Tibial artery (tissue), 4 donors: ENCODE results near the gene ZNF292.
"Not testable (repeated sequence)": the region's sequence is repeated elsewhere in the genome, so short reads cannot be mapped to it uniquely, and the experiment has no call there.

Experiments used
- DNase-seq, 2 donors: peaks; one replicate each; pipeline ENCODE4 v3.0.0-alpha.2; 2019
- H3K27ac ChIP-seq, 2 donors: fragments of 200-600 bp; sonication (generic) in 1 of 2; 1 replicate in 1 of 2; 2 replicates in 1 of 2; pipeline ENCODE4 v1.5.1; 2018 to 2019; ENCODE audit warnings: mild to moderate bottlenecking in 1 of 2
- H3K27me3 ChIP-seq, 2 donors: fragments of 200-600 bp; sonication (generic) in 1 of 2; one replicate each; pipeline versions ENCODE4 v1.5.1 to v1.6.0; 2016 to 2019
- H3K36me3 ChIP-seq, 3 donors: fragments of 200-600 bp; sonication (generic) in 2 of 3; one replicate each; pipeline ENCODE4 v1.5.1; 2016 to 2019; ENCODE audit warnings: mild to moderate bottlenecking in 2 of 3
- H3K4me1 ChIP-seq, 4 donors: fragments of 200-600 bp; sonication (generic) in 2 of 4; 1 replicate in 3 of 4; 2 replicates in 1 of 4; pipeline ENCODE4 v1.5.1; 2016 to 2019
- H3K4me3 ChIP-seq, 2 donors: fragments of 200-600 bp; sonication (generic) in 1 of 2; 1 replicate in 1 of 2; 2 replicates in 1 of 2; pipeline ENCODE4 v1.5.1; 2018 to 2019; ENCODE audit warnings: mild to moderate bottlenecking in 2 of 2
- H3K9me3 ChIP-seq, 3 donors: fragments of 200-600 bp; sonication (generic) in 1 of 3; one replicate each; pipeline ENCODE4 v1.5.1; 2016 to 2019
- CTCF ChIP-seq, 2 experiments: fragments of 200-600 bp in 1 of 2; fragments of 450-650 bp in 1 of 2; IDR thresholded peaks; one replicate each; pipeline ENCODE4 v1.5.1; 2017 to 2019; ENCODE audit warnings: antibody characterized with exemption in 2 of 2, mild to moderate bottlenecking in 1 of 2, moderate library complexity in 1 of 2
- intact Hi-C: fragments of 100-400 bp; cut with DNase I; formaldehyde crosslinking; loops from one replicate; pipeline ENCODE4 v1.15.0; 2023; ENCODE audit warnings: low total_unique reads

Gene ZNF292

GRCh38 chr6:87184762-87185250 lies 29.4 kb downstream of the ZNF292 start:
- Histone ChIP-seq H3K4me1 (peaks cover 0 to 14% (median 3%) of the 10 kb centered on the region in 4 donors), H3K4me3 (no peak overlapping the region), H3K27ac (no peak overlapping the region), H3K36me3 (peaks cover 0 to 12% (median 0%) of the 10 kb centered on the region in 3 donors), H3K9me3 (no peaks in the 10 kb centered on the region), H3K27me3 (no peaks in the 10 kb centered on the region)
- no peak for DNase-seq
- TF ChIP-seq CTCF (IDR thresholded peaks at IDR 0.05), result no peak
- intact Hi-C loops, result no loop called here

- intact Hi-C loops, result no loop called here
- no peaks in the 10 kb centered on the region for H3K27me3 ChIP-seq
- no peaks in the 10 kb centered on the region for H3K9me3 ChIP-seq
- no peak for TF ChIP-seq CTCF (IDR thresholded peaks at IDR 0.05)
- no peak overlapping the region for H3K4me3 ChIP-seq
- H3K27ac ChIP-seq, result no peak overlapping the region
- H3K36me3 ChIP-seq, result no peaks in the 10 kb centered on the region
- DNase-seq, result no peak
- H3K4me1 ChIP-seq, result peaks cover 0 to 38% (median 4%) of the 10 kb centered on the region in 4 donors
These were observed 41.0 kb downstream of the ZNF292 start for GRCh38 chr6:87196275-87196842.

GRCh38 chr6:87197547-87197946 lies 42.2 kb downstream of the ZNF292 start:
- intact Hi-C loops, result no loop called here

GRCh38 chr6:87198022-87198810 lies 42.9 kb downstream of the ZNF292 start:
- peaks cover 0 to 37% (median 4%) of the 10 kb centered on the region in 4 donors for H3K4me1 ChIP-seq
- intact Hi-C loops, H3K36me3 ChIP-seq, H3K4me3 ChIP-seq, H3K9me3 ChIP-seq, H3K27me3 ChIP-seq, H3K27ac ChIP-seq, DNase-seq: not testable (repeated sequence)

More at GRCh38 chr6:87197547-87197946, 42.2 kb downstream of the ZNF292 start:
- DNase-seq, result no peak
- H3K27me3 ChIP-seq, result no peaks in the 10 kb centered on the region
- peaks cover 0 to 38% (median 4%) of the 10 kb centered on the region in 4 donors for H3K4me1 ChIP-seq
- H3K27ac ChIP-seq, result no peak overlapping the region
- no peaks in the 10 kb centered on the region for H3K36me3 ChIP-seq
- no peak for TF ChIP-seq CTCF (IDR thresholded peaks at IDR 0.05)
- no peaks in the 10 kb centered on the region for H3K9me3 ChIP-seq
- H3K4me3 ChIP-seq, result no peak overlapping the region

GRCh38 chr6:87199787-87200186 lies 44.4 kb downstream of the ZNF292 start:
- Histone ChIP-seq H3K4me3 (no peak overlapping the region), H3K36me3 (no peaks in the 10 kb centered on the region), H3K27ac (no peak overlapping the region), H3K4me1 (peaks cover 0 to 33% (median 4%) of the 10 kb centered on the region in 4 donors), H3K9me3 (no peaks in the 10 kb centered on the region), H3K27me3 (no peaks in the 10 kb centered on the region)
- intact Hi-C loops, result no loop called here
- no peak for TF ChIP-seq CTCF (IDR thresholded peaks at IDR 0.05)
- no peak for DNase-seq
